Tibial nerve (tissue), 3 donors: Measurements from ENCODE around the gene TMEM132E.

ENCODE experiments used
- POLR2A ChIP-seq, 2 donors: fragments of 450-650 bp; IDR thresholded peaks; one replicate each; pipeline ENCODE4 v1.6.1; 2017; ENCODE audit warnings: antibody characterized with exemption in 2 of 2, mild to moderate bottlenecking in 2 of 2, moderate library complexity in 2 of 2
- TF ChIP-seq, protein P1 (sequence below), 5 experiments: fragments of 200-600 bp in 3 of 5; fragments of 450-650 bp in 2 of 5; sonication (generic) in 3 of 5; IDR thresholded peaks; one replicate each; pipeline ENCODE4 v1.5.1; 2016 to 2019; ENCODE audit warnings: antibody characterized with exemption in 5 of 5, mild to moderate bottlenecking in 3 of 5, moderate library complexity in 2 of 5

DNA sequence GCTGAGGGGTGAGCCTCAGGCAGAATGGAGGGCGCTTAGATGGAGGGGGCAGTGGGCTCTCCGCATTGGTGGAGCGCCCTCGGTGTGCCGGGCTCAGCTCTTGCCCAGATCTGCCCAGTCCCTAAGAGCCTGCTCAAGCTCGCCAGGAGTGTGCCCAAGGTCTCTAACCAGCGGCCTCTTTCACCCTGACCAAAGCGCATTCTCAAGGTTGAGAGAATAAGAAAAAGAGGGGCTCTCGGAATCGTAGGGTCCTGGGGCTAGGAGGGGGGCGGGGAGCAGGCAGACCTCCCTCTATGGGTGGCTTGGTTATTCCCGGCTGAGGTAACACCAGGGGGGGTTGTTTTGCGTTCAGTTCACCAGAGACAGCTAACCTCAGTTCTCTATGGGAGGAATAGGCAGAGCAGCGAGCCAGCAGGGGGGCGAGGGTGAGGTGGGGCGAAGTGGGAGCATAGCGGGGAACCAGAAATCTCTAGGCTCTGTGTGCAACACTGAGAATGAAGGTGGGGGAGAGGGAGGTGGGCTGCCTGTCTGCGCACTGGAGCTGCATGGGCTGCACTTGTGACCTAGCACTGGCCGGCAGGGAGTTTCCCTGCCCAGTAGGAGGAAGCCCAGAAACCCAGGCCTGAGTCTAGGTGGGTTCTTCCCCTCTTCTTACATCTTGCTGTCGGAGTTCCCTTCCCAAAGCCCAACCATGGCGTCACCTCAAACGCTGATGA lies 3.0 kb downstream of the TMEM132E start:
- TF ChIP-seq, protein P1, sequence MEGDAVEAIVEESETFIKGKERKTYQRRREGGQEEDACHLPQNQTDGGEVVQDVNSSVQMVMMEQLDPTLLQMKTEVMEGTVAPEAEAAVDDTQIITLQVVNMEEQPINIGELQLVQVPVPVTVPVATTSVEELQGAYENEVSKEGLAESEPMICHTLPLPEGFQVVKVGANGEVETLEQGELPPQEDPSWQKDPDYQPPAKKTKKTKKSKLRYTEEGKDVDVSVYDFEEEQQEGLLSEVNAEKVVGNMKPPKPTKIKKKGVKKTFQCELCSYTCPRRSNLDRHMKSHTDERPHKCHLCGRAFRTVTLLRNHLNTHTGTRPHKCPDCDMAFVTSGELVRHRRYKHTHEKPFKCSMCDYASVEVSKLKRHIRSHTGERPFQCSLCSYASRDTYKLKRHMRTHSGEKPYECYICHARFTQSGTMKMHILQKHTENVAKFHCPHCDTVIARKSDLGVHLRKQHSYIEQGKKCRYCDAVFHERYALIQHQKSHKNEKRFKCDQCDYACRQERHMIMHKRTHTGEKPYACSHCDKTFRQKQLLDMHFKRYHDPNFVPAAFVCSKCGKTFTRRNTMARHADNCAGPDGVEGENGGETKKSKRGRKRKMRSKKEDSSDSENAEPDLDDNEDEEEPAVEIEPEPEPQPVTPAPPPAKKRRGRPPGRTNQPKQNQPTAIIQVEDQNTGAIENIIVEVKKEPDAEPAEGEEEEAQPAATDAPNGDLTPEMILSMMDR (IDR thresholded peaks at IDR 0.05) = no peak
- TF ChIP-seq POLR2A (IDR thresholded peaks at IDR 0.05) = no peak
